GM18517 (cell line): ENCODE results near the gene FOSB.
A peak's percentile ranks its signal among the peaks of the same experiment; 100 is the strongest.

Source experiments
- ATAC-seq: cut with Tn5 transposase; IDR thresholded peaks from one replicate; pipeline ENCODE4 v1.9.1; 2021; ENCODE audit warnings: mild to moderate bottlenecking, moderate library complexity; ENCODE audit not compliant: unreplicated experiment

FOSB gene

DNA sequence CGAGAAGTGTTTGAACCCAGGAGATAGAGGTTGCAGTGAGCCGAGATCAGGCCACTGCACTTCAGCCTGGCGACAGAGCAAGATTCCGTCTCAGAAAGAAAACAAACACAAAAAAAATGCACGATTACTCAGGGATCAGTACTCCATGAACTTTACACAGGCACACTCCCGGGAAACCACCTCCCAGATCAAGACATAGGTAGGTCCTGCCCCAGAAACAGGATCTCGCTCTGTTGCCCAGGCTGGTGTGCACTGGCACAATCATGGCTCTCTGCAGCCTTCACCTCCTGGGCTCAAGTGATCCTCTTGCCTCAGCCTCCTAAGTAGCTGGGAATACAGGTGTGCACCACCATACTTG, 50.7 kb downstream of the FOSB start:
- ATAC-seq: no peak

DNA sequence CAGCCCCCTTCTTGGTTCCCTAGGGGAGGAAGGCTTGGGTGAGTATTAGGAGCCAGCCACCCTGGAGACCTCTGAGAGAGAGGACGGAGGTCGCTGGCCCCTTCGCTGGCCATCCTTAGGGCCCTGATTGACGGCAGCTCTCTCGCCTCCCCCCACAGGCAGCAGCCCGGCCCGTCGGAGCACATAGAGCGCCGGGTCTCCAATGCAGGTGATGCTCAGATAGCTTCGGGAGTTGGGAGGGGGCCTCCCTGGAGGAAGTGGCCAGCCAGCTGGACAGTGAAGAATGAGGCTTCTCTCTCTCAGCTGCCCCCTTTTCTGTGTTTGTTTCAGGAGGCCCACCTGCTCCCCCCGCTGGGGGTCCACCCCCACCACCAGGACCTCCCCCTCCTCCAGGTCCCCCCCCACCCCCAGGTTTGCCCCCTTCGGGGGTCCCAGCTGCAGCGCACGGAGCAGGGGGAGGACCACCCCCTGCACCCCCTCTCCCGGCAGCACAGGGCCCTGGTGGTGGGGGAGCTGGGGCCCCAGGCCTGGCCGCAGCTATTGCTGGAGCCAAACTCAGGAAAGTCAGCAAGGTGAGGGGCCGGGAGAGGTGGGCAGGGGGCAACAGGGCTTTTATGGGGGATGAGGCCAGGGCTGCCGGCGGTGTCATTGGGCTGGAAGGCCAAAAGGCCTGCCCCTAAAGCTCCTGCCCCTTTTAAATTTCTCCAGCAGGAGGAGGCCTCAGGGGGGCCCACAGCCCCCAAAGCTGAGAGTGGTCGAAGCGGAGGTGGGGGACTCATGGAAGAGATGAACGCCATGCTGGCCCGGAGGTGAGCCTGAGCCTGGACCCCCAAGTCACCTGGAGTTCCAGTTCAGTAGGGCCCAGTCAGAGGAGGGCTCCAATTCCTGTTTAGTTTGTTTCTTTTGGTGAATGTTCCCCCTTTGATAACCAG, 54.5 kb downstream of the FOSB start:
- no peak for ATAC-seq

DNA sequence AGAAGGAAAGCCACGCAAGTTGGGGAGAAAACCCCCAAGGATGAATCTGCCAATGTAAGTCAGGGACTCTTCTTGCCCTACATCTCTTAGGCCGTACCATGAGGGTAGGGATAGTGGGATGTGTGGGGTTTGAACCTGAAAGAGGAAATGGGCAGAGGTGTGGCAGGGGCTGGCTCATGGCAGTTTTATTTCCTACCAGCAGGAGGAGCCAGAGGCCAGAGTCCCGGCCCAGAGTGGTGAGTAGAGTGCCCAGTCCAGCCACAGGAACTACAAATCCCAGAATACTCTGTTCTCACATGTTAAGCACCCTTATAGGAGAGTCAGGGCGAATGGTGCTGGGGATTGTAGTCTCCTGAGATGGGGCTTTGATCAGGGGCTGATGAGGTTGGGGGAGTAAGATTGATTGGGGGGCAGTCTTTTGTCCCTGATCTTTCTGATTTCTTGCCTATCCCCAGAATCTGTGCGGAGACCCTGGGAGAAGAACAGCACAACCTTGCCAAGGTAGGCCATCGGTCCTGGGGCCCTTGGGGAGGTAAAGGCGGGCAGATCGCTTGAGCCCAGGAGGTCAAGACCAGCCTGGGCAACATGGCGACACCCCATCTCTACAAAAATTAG, 56.0 kb downstream of the FOSB start:
- ATAC-seq: peak; percentile 76

DNA sequence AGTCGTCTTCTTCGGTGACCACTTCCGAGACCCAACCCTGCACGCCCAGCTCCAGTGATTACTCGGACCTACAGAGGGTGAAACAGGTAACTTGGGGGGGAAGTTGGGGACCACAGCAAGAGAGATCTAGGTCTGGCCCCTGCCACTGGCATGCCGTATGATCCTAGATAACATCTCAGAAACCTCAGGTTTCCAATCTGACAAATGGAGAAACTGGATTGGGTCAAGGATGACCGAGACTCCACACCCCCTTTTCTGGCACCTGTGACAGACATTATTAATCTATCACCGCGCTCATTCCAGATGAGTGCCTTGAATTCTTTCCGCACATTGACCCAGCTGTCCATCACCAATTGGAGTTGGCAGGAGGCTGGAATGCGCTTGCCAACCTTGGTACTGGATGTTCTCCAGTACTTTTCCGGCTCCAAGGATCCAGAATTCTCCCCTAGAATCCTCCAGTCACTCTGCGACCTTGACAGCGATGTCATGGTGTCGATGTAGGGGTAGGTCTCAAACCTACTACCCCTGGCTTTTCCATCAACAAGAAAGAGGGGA, 56.9 kb downstream of the FOSB start:
- ATAC-seq: no peak
